Neural cell (in vitro differentiated cells): Measurements from ENCODE around the gene FBXW2. TPM values are rescaled to one million over a fixed set of nuclear protein-coding genes. Genes with fewer than 3 reads are reported as not detected.

Source experiments
- H2AFZ ChIP-seq: fragments of 200-600, 300-800 bp; sonication (generic), shearing (Covaris generic); 2 replicates; pipeline ENCODE4 v1.6.0; 2014; ENCODE audit warnings: low read depth, mild to moderate bottlenecking, antibody characterized with exemption, low read length, moderate library complexity
- H3F3A ChIP-seq: fragments of 200-600 bp; shearing (Covaris generic); 2 replicates; pipeline ENCODE4 v1.6.1; 2016; ENCODE audit warnings: mild to moderate bottlenecking, moderate library complexity, mixed read lengths, antibody characterized with exemption, low read length; ENCODE audit not compliant: insufficient read depth, poor library complexity, severe bottlenecking
- H3K27ac ChIP-seq: fragments of 200-600, 300-800 bp; sonication (generic), shearing (Covaris generic); 2 replicates; pipeline ENCODE4 v1.5.1; 2014; ENCODE audit warnings: mild to moderate bottlenecking, low read length, moderate library complexity
- H3K27me3 ChIP-seq: fragments of 300-800, 200-600 bp; sonication (generic), shearing (Covaris generic); 2 replicates; pipeline ENCODE4 v1.6.0; 2014; ENCODE audit warnings: mild to moderate bottlenecking, low read depth, low read length, moderate library complexity; ENCODE audit not compliant: insufficient read depth
- H3K36me3 ChIP-seq: fragments of 300-800, 200-600 bp; sonication (generic), shearing (Covaris generic); 2 replicates; pipeline ENCODE4 v1.5.1; 2014; ENCODE audit warnings: mild to moderate bottlenecking, antibody characterized with exemption, low read length, moderate library complexity; ENCODE audit not compliant: insufficient read depth
- H3K4me2 ChIP-seq: fragments of 300-800, 200-600 bp; sonication (generic), shearing (Covaris generic); 2 replicates; pipeline ENCODE4 v1.6.0; 2014; ENCODE audit warnings: mild to moderate bottlenecking, low read length
- H3K4me3 ChIP-seq: fragments of 300-800, 200-600 bp; sonication (generic), shearing (Covaris generic); 2 replicates; pipeline ENCODE4 v1.5.1; 2014; ENCODE audit warnings: mild to moderate bottlenecking, low read length, moderate library complexity
- H3K79me2 ChIP-seq: fragments of 200-600 bp; shearing (Covaris generic); replicated peaks from 2 replicates; pipeline ENCODE4 v1.6.0; 2014; ENCODE audit warnings: mild to moderate bottlenecking, low read length, moderate library complexity; ENCODE audit not compliant: insufficient read depth
- H3K9ac ChIP-seq: fragments of 300-800, 200-600 bp; sonication (generic), shearing (Covaris generic); 2 replicates; pipeline ENCODE4 v1.6.1; 2016; ENCODE audit warnings: mild to moderate bottlenecking, low read length, mixed read lengths
- H3K9me2 ChIP-seq: fragments of 200-600 bp; shearing (Covaris generic); 2 replicates; pipeline ENCODE4 v1.6.1; 2016; ENCODE audit warnings: mild to moderate bottlenecking, low read length, mixed read lengths; ENCODE audit not compliant: insufficient read depth
- H3K9me3 ChIP-seq: fragments of 200-600, 300-800 bp; sonication (generic), shearing (Covaris generic); 2 replicates; pipeline ENCODE4 v1.6.1; 2016; ENCODE audit warnings: mild to moderate bottlenecking, mixed run types, low read length, moderate library complexity, mixed read lengths
- H4K20me1 ChIP-seq: fragments of 200-600 bp; shearing (Covaris generic); 2 replicates; pipeline ENCODE4 v1.6.1; 2016; ENCODE audit warnings: mild to moderate bottlenecking, mixed run types; ENCODE audit not compliant: insufficient read depth
- EP300 ChIP-seq: fragments of 450-650 bp; conservative IDR thresholded peaks from 2 replicates; pipeline ENCODE4 v1.6.1; 2014; ENCODE audit warnings: antibody characterized with exemption, mild to moderate bottlenecking, moderate library complexity; ENCODE audit not compliant: poor library complexity, severe bottlenecking
- EZH2 ChIP-seq: fragments of 200-600, 300-800 bp; shearing (Covaris generic), sonication (generic); IDR thresholded peaks from 2 replicates; pipeline ENCODE4 v1.6.1; 2014; ENCODE audit warnings: antibody characterized with exemption, low read length, borderline replicate concordance, mild to moderate bottlenecking; ENCODE audit not compliant: insufficient read depth, poor library complexity, severe bottlenecking
- MXI1 ChIP-seq: fragments of 450-650 bp; conservative IDR thresholded peaks from 2 replicates; pipeline ENCODE4 v1.6.1; 2014; ENCODE audit warnings: antibody characterized with exemption, mild to moderate bottlenecking; ENCODE audit not compliant: poor library complexity, severe bottlenecking
- POLR2AphosphoS5 ChIP-seq: IDR thresholded peaks from 2 replicates; pipeline ENCODE4 v1.6.1; 2012
- RAD21 ChIP-seq: fragments of 450-650 bp; conservative IDR thresholded peaks from 2 replicates; pipeline ENCODE4 v1.6.1; 2014; ENCODE audit warnings: antibody characterized with exemption, mild to moderate bottlenecking, moderate library complexity
- SMC3 ChIP-seq: fragments of 450-650 bp; conservative IDR thresholded peaks from 2 replicates; pipeline ENCODE4 v1.6.1; 2014; ENCODE audit warnings: antibody characterized with exemption, mild to moderate bottlenecking, moderate library complexity; ENCODE audit not compliant: poor library complexity
- TAF1 ChIP-seq: IDR thresholded peaks from 2 replicates; pipeline ENCODE4 v1.6.1; 2012; ENCODE audit warnings: low read depth
- polyA plus RNA-seq: library from polyadenylated mRNA; depleted of rRNA; stranded (reverse); fragments of >200 nt; gene quantifications from 2 replicates; pipeline ENCODE4 v1.2.3, GENCODE V29; 2014
- TF ChIP-seq, protein P1 (sequence below): fragments of 450-650 bp; IDR thresholded peaks from 2 replicates; pipeline ENCODE4 v1.5.1; 2014; ENCODE audit warnings: antibody characterized with exemption, mild to moderate bottlenecking, moderate library complexity; ENCODE audit not compliant: poor library complexity, severe bottlenecking
- TF ChIP-seq, protein P2 (sequence below): IDR thresholded peaks from 2 replicates; pipeline ENCODE4 v1.6.1; 2012; ENCODE audit warnings: borderline replicate concordance

Gene FBXW2
- polyA plus RNA-seq, 1 donor from 2014 or later: 49.5 TPM

DNA sequence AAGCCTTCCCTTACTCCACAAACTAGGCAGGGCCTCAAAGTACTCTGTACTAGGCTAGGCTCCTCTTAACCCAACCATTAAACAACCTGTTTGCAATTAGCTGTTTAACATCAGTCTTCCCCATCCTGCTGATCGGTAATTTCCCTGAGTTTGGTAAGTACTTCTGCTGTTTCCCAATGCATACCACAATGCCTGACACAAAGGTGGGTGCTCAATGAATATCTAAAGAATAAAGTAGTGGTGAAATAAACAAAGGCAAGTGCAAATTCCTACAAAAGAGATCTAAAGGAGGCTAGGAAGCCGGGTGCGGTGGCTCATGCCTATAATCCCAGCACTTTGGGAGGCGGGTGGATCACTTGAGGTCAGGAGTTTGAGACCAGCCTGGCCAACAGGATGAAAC, 25.0 kb downstream of the FBXW2 start:
- Histone ChIP-seq H3K9me2 (no peaks in the 10 kb centered on the region), H3K27ac (no peak overlapping the region), H3F3A (no peaks in the 10 kb centered on the region), H3K4me3 (no peak overlapping the region), H3K79me2 (no peaks in the 10 kb centered on the region), H3K9me3 (no peaks in the 10 kb centered on the region), H2AFZ (no peak overlapping the region), H3K27me3 (no peaks in the 10 kb centered on the region), H3K9ac (no peak overlapping the region), H4K20me1 (no peaks in the 10 kb centered on the region), H3K4me2 (no peak overlapping the region), H3K36me3 (no peaks in the 10 kb centered on the region)
- TF ChIP-seq EZH2 (no peak), SMC3 (no peak), TAF1 (no peak), RAD21 (no peak), POLR2AphosphoS5 (no peak), EP300 (no peak), MXI1 (no peak)
- TF ChIP-seq, protein P1, sequence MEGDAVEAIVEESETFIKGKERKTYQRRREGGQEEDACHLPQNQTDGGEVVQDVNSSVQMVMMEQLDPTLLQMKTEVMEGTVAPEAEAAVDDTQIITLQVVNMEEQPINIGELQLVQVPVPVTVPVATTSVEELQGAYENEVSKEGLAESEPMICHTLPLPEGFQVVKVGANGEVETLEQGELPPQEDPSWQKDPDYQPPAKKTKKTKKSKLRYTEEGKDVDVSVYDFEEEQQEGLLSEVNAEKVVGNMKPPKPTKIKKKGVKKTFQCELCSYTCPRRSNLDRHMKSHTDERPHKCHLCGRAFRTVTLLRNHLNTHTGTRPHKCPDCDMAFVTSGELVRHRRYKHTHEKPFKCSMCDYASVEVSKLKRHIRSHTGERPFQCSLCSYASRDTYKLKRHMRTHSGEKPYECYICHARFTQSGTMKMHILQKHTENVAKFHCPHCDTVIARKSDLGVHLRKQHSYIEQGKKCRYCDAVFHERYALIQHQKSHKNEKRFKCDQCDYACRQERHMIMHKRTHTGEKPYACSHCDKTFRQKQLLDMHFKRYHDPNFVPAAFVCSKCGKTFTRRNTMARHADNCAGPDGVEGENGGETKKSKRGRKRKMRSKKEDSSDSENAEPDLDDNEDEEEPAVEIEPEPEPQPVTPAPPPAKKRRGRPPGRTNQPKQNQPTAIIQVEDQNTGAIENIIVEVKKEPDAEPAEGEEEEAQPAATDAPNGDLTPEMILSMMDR: no peak
- TF ChIP-seq, protein P2, sequence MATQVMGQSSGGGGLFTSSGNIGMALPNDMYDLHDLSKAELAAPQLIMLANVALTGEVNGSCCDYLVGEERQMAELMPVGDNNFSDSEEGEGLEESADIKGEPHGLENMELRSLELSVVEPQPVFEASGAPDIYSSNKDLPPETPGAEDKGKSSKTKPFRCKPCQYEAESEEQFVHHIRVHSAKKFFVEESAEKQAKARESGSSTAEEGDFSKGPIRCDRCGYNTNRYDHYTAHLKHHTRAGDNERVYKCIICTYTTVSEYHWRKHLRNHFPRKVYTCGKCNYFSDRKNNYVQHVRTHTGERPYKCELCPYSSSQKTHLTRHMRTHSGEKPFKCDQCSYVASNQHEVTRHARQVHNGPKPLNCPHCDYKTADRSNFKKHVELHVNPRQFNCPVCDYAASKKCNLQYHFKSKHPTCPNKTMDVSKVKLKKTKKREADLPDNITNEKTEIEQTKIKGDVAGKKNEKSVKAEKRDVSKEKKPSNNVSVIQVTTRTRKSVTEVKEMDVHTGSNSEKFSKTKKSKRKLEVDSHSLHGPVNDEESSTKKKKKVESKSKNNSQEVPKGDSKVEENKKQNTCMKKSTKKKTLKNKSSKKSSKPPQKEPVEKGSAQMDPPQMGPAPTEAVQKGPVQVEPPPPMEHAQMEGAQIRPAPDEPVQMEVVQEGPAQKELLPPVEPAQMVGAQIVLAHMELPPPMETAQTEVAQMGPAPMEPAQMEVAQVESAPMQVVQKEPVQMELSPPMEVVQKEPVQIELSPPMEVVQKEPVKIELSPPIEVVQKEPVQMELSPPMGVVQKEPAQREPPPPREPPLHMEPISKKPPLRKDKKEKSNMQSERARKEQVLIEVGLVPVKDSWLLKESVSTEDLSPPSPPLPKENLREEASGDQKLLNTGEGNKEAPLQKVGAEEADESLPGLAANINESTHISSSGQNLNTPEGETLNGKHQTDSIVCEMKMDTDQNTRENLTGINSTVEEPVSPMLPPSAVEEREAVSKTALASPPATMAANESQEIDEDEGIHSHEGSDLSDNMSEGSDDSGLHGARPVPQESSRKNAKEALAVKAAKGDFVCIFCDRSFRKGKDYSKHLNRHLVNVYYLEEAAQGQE: no peak

DNA sequence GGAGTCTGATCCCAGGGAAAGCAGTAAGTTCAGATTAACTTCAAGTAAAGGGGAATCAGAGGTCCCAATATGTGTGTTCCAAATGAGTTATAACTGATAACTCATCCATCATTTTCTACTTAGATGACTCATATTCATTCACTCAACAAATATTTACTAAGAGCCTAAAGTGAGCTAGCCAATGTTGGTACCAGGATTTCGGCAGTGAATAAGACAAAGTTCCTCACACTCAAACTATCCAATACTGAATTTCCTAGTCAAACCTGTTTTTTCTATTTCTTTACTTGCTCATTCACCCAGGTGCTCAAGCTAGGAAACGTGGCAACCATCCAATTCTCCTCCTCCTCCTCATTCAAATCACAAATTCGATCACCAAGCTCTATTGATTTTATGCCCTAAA, 25.8 kb downstream of the FBXW2 start:
- Histone ChIP-seq H3F3A (no peaks in the 10 kb centered on the region), H3K4me3 (no peak overlapping the region), H3K4me2 (no peak overlapping the region), H3K27me3 (no peaks in the 10 kb centered on the region), H3K9ac (no peak overlapping the region), H3K9me3 (no peaks in the 10 kb centered on the region), H3K27ac (no peak overlapping the region), H3K79me2 (no peaks in the 10 kb centered on the region), H2AFZ (no peak overlapping the region), H4K20me1 (no peaks in the 10 kb centered on the region), H3K9me2 (no peaks in the 10 kb centered on the region), H3K36me3 (no peaks in the 10 kb centered on the region)
- TF ChIP-seq TAF1 (no peak), RAD21 (no peak), EP300 (no peak), EZH2 (no peak), MXI1 (no peak), SMC3 (no peak)
- TF ChIP-seq, protein P2: no peak
- TF ChIP-seq, protein P1: no peak
